ENCODE results near the gene RPIA.

Gene RPIA

GRCh38 chr2:88687384-88687783, 4.1 kb upstream of the RPIA start:
- DNase-seq, result no peak

GRCh38 chr2:88690591-88691338, 708 bp upstream of the RPIA start:
- DNase-seq, result peak; percentile 65

GRCh38 chr2:88692187-88692586, 714 bp downstream of the RPIA start:
- DNase-seq, result peak; percentile 73

- DNase-seq, result peak; percentile 15
Observed at GRCh38 chr2:88693911-88694414, 2.5 kb downstream of the RPIA start.

- DNase-seq, result peak; percentile 86
Observed at GRCh38 chr2:88696611-88697010, 5.1 kb downstream of the RPIA start.

GRCh38 chr2:88697370-88698026, 6.0 kb downstream of the RPIA start:
- peak; percentile 17 for DNase-seq

- no peak for DNase-seq
Observed at GRCh38 chr2:88698027-88698413, 6.5 kb downstream of the RPIA start.

GRCh38 chr2:88698498-88699233, 7.2 kb downstream of the RPIA start:
- DNase-seq, result no peak

- DNase-seq, result no peak
Observed at GRCh38 chr2:88707003-88707402, 15.5 kb downstream of the RPIA start.

- DNase-seq, result no peak
Observed at GRCh38 chr2:88709181-88709631, 17.7 kb downstream of the RPIA start.

- peak; percentile 52 for DNase-seq
Observed at GRCh38 chr2:88711289-88711688, 19.8 kb downstream of the RPIA start.

GRCh38 chr2:88711897-88712296, 20.4 kb downstream of the RPIA start:
- no peak for DNase-seq

GRCh38 chr2:88713408-88713807, 21.9 kb downstream of the RPIA start:
- no peak for DNase-seq

- no peak for DNase-seq
Observed at GRCh38 chr2:88714667-88715066, 23.2 kb downstream of the RPIA start.

GRCh38 chr2:88720399-88720798, 28.9 kb downstream of the RPIA start:
- DNase-seq, result no peak

GRCh38 chr2:88721268-88721667, 29.8 kb downstream of the RPIA start:
- no peak for DNase-seq

- DNase-seq, result no peak
Observed at GRCh38 chr2:88724643-88725332, 33.3 kb downstream of the RPIA start.

- DNase-seq, result peak; percentile 27
Observed at GRCh38 chr2:88729061-88729745, 37.7 kb downstream of the RPIA start.

GRCh38 chr2:88733155-88733902, 41.9 kb downstream of the RPIA start:
- DNase-seq, result no peak

GRCh38 chr2:88735133-88735532, 43.7 kb downstream of the RPIA start:
- peak; percentile 63 for DNase-seq

- peak; percentile 86 for DNase-seq
Observed at GRCh38 chr2:88735853-88736252, 44.4 kb downstream of the RPIA start.

GRCh38 chr2:88736437-88736836, 45.0 kb downstream of the RPIA start:
- no peak for DNase-seq

All from hematopoietic multipotent progenitor cell treated with erythropoietin and hydrocortisone succinate and interleukin-3 and kit ligand, for 6 days (in vitro differentiated cells).